NCI-H128 (cell line): ENCODE results near the gene PAQR9.

ENCODE experiments used
- DNase-seq: peaks from one replicate; lab custom pipeline; 2025; ENCODE audit not compliant: unreplicated experiment; lab: John Stamatoyannopoulos, UW

Gene PAQR9

GRCh38 chr3:142926368-142926944, 37.0 kb downstream of the PAQR9 start:
- DNase-seq = no peak

DNA sequence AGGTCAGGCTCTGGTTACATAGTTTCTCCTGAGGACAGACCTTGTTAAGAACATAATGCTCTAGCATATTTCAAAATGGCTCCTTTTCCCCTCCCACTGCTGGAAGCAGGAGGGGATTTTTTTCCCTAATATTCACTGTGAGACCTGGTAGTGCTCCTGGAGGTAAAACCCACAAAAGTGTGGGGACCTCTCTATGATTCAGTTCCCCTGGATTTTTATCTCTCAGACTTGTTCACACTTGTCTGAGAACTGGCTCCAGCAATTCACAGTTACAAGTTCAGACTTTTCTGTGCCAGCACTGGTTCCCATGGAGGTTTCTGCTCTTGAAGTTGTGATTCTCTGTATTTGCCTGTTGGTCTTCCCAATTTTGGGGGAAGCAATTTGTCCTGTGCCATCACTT, 38.3 kb downstream of the PAQR9 start:
- DNase-seq = no peak

- DNase-seq = no peak
Observed at GRCh38 chr3:142923694-142924093, 39.8 kb downstream of the PAQR9 start.

DNA sequence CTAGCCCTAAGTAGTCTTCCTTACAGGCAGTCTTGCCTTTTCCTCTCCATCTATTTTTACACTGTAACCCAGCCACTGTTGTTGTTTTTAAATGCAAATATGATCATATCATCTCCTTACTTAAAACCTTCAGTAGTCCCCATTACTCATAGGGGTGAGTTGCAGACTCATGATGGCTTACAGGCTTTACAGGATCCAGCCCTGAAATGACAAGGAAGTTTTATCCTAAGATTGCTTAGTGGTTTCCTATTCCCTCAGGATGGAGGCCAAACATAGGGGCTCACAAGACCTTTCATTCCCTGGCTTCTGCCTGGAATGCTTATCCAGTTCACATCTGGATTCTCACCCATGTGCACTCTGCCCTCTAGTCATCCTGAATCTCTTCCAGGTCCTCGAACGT, 46.9 kb downstream of the PAQR9 start:
- DNase-seq = no peak

- no peak for DNase-seq
Observed at GRCh38 chr3:142915636-142916035, 47.8 kb downstream of the PAQR9 start.

DNA sequence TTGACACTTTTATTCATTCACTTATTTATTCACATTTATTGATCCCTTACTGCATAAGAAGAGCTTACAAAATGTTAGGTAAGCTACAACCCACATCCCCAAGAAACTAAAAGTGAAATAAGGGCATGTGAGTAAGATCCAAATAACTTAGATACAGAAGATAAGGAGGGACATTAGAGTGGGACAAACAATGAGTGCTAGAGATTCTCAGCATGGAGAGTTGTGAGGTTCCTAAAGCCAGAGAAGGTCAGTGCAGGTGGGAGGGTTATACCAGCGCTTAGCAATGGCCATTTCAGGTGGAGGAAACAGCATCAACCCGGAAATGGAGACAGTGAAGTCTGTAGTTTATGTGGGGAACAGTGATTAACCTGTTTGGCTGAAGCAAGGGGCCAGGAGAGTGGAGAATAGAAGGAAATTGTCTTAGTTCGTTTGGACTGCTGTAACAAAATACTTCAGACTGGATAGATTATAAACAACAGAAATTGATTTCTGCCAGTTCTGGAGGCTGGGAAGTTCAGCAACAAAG, 49.1 kb downstream of the PAQR9 start:
- DNase-seq = no peak

- DNase-seq = no peak
Observed at GRCh38 chr3:142913432-142913831, 50.0 kb downstream of the PAQR9 start.

GRCh38 chr3:142912402-142913172, 50.9 kb downstream of the PAQR9 start:
- DNase-seq = no peak
